CD4-positive, alpha-beta T cell treated with Interleukin-6 at 100 ng/mL for 8 hours (primary cell): Measurements from ENCODE around the gene FOXJ2.
A peak's percentile ranks its signal among the peaks of the same experiment; 100 is the strongest.
"Not testable (repeated sequence)": the region's sequence is repeated elsewhere in the genome, so short reads cannot be mapped to it uniquely, and the experiment has no call there.

Source experiments
- DNase-seq: peaks from one replicate; pipeline ENCODE4 v3.0.0-alpha.2; 2020; ENCODE audit warnings: mixed read lengths, low spot score

Gene FOXJ2

DNA sequence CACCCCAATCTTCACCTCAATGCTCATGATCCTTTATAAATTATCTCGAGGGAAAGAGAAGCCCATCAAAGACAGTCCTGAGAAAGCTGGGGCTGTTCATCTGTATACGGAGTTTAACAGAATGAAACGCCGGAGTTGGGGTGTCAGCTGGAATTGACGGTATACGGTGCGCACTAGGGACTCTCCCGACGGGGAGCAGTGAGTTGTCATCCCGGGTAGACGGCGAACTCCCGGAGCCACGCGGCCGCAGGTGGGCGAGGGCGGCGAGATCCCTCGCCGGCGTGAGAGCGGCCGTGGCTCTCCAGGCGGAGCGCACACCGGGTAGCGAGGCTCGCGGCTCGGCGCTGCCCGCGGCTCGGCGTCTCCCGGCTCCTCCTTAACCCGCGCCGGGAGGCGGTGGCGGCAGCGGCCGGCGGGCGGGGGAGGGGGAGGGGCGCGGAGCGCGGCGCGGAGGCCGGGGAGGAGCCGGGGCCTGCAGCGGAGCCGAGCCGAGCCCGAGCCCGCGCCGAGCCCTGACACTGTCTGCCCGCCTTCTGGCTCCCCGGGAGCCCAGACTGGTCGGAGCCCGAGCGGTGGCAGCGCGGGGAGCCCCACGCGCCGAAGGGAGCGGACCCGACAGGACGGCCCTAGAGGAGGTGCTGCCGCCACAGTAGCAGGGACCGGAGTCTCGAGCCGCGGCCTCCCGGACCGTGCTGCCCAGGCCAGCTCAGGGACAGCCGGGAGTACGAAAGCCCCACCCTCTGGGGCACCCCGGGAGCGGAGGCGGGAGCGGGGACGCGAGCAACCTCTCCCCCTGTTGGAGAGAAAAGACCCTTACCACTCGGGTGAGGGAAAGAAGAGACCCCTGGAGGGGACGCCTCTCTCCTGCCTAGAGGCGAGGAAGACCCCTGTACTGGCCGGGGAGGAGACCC is at the start of gene FOXJ2:
FOXJ2 (plus strand) TSS at position 475 of the 911 bp plus-strand sequence. CDS start 7,117 bp downstream, outside the sequence.
- DNase-seq = peak; percentile 83

GRCh38 chr12:7983019-7983418 is 49.5 kb upstream of the FOXJ2 start:
- DNase-seq = not testable (repeated sequence)

DNA sequence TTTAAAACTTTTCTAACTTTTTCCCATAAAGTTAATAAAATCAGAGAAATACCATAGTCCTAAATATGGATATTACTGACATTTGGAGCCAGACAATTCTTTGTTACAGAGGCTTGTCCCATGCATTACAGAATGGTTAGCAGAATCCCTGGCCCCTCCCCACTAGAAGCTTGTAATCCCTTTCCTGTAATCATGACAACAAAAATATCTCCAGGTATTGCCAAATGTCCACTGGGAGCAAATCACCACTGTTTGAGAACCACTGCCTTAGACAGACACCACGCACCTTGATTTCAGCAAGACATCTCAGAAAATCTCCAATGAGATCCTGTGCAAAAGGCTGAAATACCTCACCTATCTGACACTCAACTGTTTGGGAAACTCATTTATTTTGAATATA is 49.1 kb upstream of the FOXJ2 start:
- not testable (repeated sequence) for DNase-seq

DNA sequence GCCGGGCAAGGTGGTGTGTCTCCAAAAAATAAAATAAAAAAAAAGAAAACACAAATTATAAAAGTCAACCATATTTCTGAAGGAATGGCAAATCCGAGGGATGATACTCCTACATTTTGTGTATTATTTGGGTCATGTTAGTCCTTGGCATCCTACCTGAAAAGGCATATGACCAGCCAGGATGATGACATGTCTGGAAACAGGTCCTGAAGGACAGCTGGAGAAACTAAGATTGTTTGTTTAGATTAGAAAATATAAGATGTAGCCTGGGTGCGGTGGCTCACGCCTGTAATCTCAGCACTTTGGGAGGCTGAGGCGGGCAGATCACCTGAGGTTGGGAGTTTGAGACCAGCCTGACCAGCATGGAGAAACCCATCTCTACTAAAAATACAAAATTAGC is 47.6 kb upstream of the FOXJ2 start:
- no peak for DNase-seq

DNA sequence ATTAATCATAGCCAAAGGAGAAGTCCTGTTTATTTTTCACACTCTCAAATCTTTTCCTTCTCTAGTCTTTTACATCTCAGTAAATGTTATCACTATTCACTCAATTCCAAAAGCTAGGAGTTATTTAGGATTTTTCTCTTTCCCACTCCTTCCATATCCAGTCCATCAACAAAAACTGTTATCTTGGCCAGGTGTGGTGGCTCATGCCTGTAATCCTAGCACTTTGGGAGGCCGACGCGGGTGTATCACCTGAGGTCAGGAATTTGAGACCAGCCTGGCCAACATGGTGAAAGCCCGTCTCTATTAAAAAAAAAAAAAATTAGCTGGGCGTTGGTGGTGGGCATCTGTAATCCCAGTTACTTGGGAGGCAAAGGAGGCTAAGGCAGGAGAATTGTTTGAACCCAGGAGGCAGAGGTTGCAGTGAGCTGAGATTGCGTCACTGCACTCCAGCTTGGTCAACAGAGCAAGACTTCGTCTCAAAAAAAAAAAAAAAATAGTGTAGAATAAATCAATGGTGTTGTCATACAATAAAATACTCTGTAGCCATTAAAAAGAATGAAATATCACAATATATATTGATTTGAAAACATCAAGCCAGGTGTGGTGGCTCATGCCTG is 46.6 kb upstream of the FOXJ2 start:
- DNase-seq = no peak

GRCh38 chr12:7989827-7990491 is 42.6 kb upstream of the FOXJ2 start:
- peak; percentile 85 for DNase-seq

- DNase-seq = no peak
Measured at GRCh38 chr12:7991535-7991934, 41.0 kb upstream of the FOXJ2 start.

DNA sequence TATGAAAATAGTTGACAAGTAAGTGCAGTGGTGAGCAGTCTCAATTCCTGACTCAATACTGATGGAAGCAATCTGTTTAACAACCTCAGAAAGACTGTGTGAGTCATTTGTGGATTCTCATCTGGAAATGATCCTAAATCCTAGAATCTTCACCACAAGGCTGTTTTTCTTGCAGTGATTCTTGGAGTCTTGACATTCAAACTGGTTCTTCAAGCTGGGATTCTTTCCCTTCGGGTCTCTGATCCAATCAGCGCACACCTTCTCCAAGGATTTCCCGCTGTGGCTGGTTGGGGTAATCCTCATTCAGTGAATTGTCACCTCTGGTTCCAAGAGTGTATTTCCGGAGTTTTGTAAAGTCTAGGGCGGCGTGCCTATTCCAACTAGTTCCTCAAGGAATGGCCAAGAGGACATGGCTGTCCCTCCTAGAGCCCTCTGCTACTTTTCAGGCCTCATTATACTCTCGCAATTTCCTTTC is 37.7 kb upstream of the FOXJ2 start:
- no peak for DNase-seq

GRCh38 chr12:7995266-7995963 is 37.1 kb upstream of the FOXJ2 start:
- DNase-seq = peak; percentile 86

DNA sequence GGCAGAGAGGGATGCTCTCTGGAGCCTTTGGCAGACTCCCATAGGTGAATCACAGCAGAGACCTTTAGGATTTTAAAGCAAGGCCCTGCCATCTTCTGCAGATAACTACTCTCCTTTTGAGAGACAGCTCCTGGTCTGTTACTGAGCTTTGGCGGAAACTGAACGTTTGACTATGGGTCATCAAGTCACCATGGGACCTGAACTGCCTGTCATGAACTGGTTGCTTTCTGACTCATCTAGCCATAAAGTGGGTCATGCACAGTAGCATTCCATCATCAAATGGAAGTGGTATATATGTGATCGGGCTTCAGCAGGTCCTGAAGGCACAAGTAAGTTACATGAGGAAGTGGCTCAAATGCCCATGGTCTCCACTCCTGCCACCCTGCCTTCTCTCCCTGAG is 31.7 kb upstream of the FOXJ2 start:
- not testable (repeated sequence) for DNase-seq

DNA sequence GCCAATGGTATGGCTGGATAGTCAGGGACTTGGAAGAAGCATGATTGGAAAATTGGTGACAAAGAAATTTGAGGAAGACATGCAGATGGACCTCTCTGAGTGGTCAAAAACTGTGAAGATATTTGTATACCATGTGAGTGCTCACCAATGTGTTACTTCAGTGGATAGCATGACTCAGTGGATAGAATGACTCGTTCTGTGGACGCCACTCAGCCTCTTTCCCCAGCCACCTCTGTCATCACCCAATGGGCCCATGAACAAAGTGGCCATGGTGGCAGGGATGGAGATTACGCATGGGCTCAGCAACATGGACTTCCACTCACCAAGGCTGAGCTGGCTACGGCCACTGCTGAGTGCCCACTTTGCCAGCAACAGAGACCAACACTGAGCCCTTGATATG is 31.0 kb upstream of the FOXJ2 start:
- not testable (repeated sequence) for DNase-seq

- not testable (repeated sequence) for DNase-seq
Measured at GRCh38 chr12:8004897-8005296, 27.6 kb upstream of the FOXJ2 start.

- no peak for DNase-seq
Measured at GRCh38 chr12:8011331-8011730, 21.2 kb upstream of the FOXJ2 start.

- no peak for DNase-seq
Measured at GRCh38 chr12:8012651-8013309, 19.7 kb upstream of the FOXJ2 start.

DNA sequence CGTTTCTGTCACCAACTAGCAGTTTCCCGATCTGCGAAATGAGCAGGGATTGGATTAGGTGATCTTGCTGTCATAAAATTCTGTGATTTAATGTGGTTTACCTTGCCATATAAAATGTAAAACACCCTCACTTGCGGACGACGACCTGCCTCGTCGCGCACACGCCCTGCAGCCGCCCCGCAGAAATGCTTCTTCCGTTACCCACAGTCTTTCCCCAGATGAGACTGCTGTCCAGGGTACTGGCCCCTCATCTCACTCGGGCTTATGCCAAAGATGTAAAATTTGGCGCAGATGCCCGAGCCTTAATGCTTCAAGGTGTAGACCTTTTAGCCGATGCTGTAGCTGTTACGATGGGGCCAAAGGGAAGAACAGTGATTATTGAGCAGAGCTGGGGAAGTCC is 17.7 kb upstream of the FOXJ2 start:
- no peak for DNase-seq

GRCh38 chr12:8018213-8018612 is 14.3 kb upstream of the FOXJ2 start:
- DNase-seq = not testable (repeated sequence)

- no peak for DNase-seq
Measured at GRCh38 chr12:8018666-8019581, 13.6 kb upstream of the FOXJ2 start.

DNA sequence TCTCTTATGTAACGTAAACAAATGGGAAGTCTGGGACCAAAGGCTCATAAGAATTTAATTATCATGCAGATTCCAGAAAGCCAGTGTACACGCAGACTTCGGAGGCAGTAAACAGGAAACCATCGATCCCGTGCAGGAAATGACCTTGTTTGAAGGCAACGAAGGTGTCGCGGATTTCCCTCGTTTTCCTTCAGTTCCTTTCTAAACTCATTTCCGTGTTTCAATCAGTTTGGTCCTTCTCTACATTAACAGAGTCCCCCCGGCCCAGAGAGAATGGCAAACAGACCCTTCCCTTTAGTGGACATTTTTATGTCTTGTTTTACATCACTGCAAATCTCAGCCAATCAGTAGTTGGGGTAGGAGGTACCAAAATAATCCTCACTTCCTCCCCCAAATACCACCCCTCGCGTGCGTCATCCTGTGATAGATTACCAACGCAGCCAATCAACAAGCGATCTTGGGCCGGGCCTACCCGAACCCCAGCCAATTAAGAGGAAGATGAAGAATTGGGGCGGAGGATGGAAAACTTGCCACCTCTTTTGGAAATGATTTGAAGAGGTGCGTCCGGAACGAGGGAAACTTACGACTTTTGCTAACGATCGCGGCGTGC is 6.1 kb upstream of the FOXJ2 start:
- DNase-seq = peak; percentile 97

- no peak for DNase-seq
Measured at GRCh38 chr12:8027856-8028255, 4.7 kb upstream of the FOXJ2 start.

DNA sequence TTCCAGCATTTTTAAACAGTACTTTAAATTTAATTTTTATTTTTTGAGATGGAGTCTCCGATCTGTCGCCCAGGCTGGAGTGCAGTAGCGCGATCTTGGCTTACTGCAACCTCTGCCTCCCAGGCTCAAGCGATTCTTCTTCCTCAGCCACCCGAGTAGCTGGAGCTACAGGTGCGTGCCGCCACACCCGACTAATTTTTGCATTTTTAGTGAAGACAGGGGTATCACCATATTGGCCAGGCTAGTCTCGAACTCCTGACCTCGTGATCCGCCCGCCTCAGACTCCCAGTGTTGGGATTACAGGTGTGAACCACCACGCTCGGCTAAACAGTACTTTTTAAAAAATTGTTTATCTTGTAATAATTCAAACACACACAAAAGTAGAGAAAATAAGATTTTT is 4.2 kb upstream of the FOXJ2 start:
- no peak for DNase-seq
